H1 (cell line): ENCODE data around the gene SNX30. TPM values are rescaled to one million over a fixed set of nuclear protein-coding genes. Genes with fewer than 3 reads are reported as not detected.

Source experiments
- JUND ChIP-seq: IDR thresholded peaks from 2 replicates; pipeline ENCODE4 v1.6.1; 2011; ENCODE audit warnings: mild to moderate bottlenecking, improper control_type of control experiment, low read length
- KDM1A ChIP-seq: fragments of 200-600, 300-600 bp; sonication (generic); IDR thresholded peaks from 2 replicates; pipeline ENCODE4 v1.7.1; 2016; ENCODE audit warnings: mild to moderate bottlenecking, low read length, borderline replicate concordance
- KDM5A ChIP-seq: fragments of 200-600 bp; IDR thresholded peaks from 2 replicates; pipeline ENCODE4 v1.7.1; 2012; ENCODE audit warnings: mild to moderate bottlenecking, low read length, inconsistent platforms, mixed read lengths
- NANOG ChIP-seq: IDR thresholded peaks from 2 replicates; pipeline ENCODE4 v1.6.1; 2011; ENCODE audit warnings: low read length, low read depth, mild to moderate bottlenecking, inconsistent platforms; ENCODE audit not compliant: insufficient read depth, poor library complexity, severe bottlenecking
- SP2 ChIP-seq: IDR thresholded peaks from 2 replicates; pipeline ENCODE4 v1.6.1; 2012; ENCODE audit warnings: mild to moderate bottlenecking, low read length, inconsistent platforms
- TAF1 ChIP-seq: IDR thresholded peaks from 2 replicates; pipeline ENCODE4 v1.6.1; 2011; ENCODE audit warnings: mild to moderate bottlenecking, low read depth, low read length
- polyA plus RNA-seq, 7 experiments: library from polyadenylated mRNA; depleted of rRNA in 3 of 7; stranded (reverse) in 5 of 7; unstranded in 2 of 7; fragments of >200 nt in 5 of 7; fragments of 200-250 nt in 2 of 7; gene quantifications; 1 replicate in 5 of 7; 2 replicates in 1 of 7; 4 replicates in 1 of 7; pipeline versions ENCODE4 v1.2.1 to v1.2.3, GENCODE V29; 2011 to 2013; ENCODE audit warnings: missing spikeins in 2 of 7, mixed read lengths in 2 of 7
- total RNA-seq: library from RNA; stranded (reverse); fragmentation: NEBNext Ultra II Directional; extraction: Animal tissue kit (Norgen Biotek cat#: 25700); gene quantifications from 2 replicates; pipeline ENCODE4 v1.2.1, GENCODE V29; 2021

SNX30 gene
- total and polyA plus RNA-seq, 2 of the 8 experiments (the other 6 are each of a cell fraction or from before 2014, with no cell fraction given): 4.0 to 12.2 TPM

DNA sequence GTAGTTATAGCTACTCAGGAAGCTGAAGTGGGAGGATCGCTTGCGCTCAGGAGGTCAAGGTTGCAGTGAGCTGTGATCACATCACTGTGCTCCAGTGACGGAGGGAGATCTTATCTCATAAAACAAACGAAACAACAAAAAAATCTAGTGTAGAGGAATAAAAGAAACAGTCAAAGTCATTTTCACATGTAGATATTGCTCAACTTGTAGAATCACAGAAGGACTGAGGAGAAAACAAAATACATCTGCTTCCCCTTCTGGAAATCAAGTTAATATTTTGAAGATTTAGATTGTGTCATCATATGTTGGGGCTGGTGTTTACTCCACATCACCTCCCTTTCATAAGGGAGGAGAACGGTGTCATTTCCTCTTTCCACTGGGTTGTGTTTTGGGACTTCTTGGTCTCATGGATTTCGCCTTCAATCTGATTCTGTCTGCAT is 148.3 kb downstream of the SNX30 start (continued):
- no peak for TF ChIP-seq NANOG
- TF ChIP-seq KDM5A: no peak
- no peak for TF ChIP-seq SP2
- no peak for TF ChIP-seq JUND
- no peak for TF ChIP-seq KDM1A
- TF ChIP-seq TAF1: no peak
- TF ChIP-seq, all 59 proteins: peak for 0
